Measurements from ENCODE around the gene ERICH6B.

DNA sequence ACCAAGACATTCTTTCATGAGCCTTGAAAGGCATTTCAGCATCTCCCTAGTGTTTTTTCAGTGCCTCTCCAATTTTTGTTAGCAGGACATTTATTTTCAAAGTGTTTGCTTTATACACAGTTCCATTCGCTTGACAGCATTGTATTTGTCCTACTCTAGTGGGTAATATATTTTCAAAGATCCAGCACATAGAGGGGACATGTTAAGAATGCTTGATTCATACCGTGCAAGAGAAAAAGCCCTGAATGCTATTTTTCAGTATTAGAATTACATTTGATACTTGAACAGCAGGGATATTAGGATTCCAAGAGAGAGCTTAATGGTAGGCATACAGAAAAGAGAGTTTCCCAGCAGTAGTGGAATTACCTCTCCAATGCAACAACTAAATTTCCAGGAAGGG lies 21.3 kb downstream of the ERICH6B start:
- TF ChIP-seq, protein P1, sequence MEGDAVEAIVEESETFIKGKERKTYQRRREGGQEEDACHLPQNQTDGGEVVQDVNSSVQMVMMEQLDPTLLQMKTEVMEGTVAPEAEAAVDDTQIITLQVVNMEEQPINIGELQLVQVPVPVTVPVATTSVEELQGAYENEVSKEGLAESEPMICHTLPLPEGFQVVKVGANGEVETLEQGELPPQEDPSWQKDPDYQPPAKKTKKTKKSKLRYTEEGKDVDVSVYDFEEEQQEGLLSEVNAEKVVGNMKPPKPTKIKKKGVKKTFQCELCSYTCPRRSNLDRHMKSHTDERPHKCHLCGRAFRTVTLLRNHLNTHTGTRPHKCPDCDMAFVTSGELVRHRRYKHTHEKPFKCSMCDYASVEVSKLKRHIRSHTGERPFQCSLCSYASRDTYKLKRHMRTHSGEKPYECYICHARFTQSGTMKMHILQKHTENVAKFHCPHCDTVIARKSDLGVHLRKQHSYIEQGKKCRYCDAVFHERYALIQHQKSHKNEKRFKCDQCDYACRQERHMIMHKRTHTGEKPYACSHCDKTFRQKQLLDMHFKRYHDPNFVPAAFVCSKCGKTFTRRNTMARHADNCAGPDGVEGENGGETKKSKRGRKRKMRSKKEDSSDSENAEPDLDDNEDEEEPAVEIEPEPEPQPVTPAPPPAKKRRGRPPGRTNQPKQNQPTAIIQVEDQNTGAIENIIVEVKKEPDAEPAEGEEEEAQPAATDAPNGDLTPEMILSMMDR (IDR thresholded peaks at IDR 0.05), result no peak
- no peak for TF ChIP-seq POLR2A (IDR thresholded peaks at IDR 0.05)
